AG20443 (cell line): Measurements from ENCODE around the gene PXDN.
A peak's percentile ranks its signal among the peaks of the same experiment; 100 is the strongest.

Experiments
- DNase-seq: peaks from one replicate; pipeline ENCODE4 v3.0.0; 2012; ENCODE audit warnings: low spot score, mixed read lengths

The PXDN gene

GRCh38 chr2:1594373-1595171 lies 149.7 kb downstream of the PXDN start:
- DNase-seq: no peak

- no peak for DNase-seq
Observed at GRCh38 chr2:1594123-1594372, 150.3 kb downstream of the PXDN start.

GRCh38 chr2:1593371-1594122 lies 150.8 kb downstream of the PXDN start:
- peak; percentile 92 for DNase-seq

- no peak for DNase-seq
Observed at GRCh38 chr2:1591978-1592907, 152.1 kb downstream of the PXDN start.

- no peak for DNase-seq
Observed at GRCh38 chr2:1591461-1591770, 152.9 kb downstream of the PXDN start.

GRCh38 chr2:1590596-1591460 lies 153.5 kb downstream of the PXDN start:
- no peak for DNase-seq

GRCh38 chr2:1588978-1589621 lies 155.2 kb downstream of the PXDN start:
- peak; percentile 47 for DNase-seq

- DNase-seq: no peak
Observed at GRCh38 chr2:1588051-1588977, 156.0 kb downstream of the PXDN start.

GRCh38 chr2:1586923-1587840 lies 157.1 kb downstream of the PXDN start:
- no peak for DNase-seq

GRCh38 chr2:1586251-1586922 lies 157.9 kb downstream of the PXDN start:
- no peak for DNase-seq

- no peak for DNase-seq
Observed at GRCh38 chr2:1585635-1586034, 158.7 kb downstream of the PXDN start.

GRCh38 chr2:1584691-1585485 lies 159.4 kb downstream of the PXDN start:
- DNase-seq: no peak

GRCh38 chr2:1584051-1584531 lies 160.2 kb downstream of the PXDN start:
- DNase-seq: no peak

GRCh38 chr2:1582891-1583341 lies 161.4 kb downstream of the PXDN start:
- DNase-seq: no peak

GRCh38 chr2:1581965-1582625 lies 162.2 kb downstream of the PXDN start:
- DNase-seq: no peak
